A673 (cell line): ENCODE results near the gene SIGLEC10.

Experiments used
- EZH2 ChIP-seq: fragments of 200-600 bp; sonication (generic); IDR thresholded peaks from 2 replicates; pipeline ENCODE4 v1.6.1; 2017; ENCODE audit warnings: borderline replicate concordance, low read depth, mild to moderate bottlenecking, mixed read lengths, antibody characterized with exemption, low read length; ENCODE audit not compliant: poor library complexity, severe bottlenecking
- TF ChIP-seq, protein P1 (sequence below): fragments of 300-800, 200-600 bp; sonication (generic); conservative IDR thresholded peaks from 2 replicates; pipeline ENCODE4 v1.5.1; 2017; ENCODE audit warnings: low read depth, mild to moderate bottlenecking, antibody characterized with exemption, low read length, moderate library complexity, mixed read lengths

DNA sequence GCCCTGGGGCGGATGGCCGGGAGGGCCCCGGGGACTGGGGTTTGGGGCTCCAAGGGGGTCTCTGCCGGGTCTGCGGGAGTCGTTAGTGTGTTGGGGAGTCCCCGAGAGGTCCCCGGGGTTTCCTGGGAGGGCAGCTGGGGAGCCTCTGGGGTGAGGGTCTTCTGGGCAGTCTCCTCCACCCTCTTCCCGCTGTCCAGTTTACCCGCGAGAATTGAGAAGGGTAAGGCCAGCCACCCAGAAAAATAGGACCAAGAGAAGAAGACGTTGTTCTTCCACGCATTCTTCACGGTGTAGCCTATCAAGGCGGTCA is 50.2 kb downstream of the SIGLEC10 start:
- TF ChIP-seq, protein P1, sequence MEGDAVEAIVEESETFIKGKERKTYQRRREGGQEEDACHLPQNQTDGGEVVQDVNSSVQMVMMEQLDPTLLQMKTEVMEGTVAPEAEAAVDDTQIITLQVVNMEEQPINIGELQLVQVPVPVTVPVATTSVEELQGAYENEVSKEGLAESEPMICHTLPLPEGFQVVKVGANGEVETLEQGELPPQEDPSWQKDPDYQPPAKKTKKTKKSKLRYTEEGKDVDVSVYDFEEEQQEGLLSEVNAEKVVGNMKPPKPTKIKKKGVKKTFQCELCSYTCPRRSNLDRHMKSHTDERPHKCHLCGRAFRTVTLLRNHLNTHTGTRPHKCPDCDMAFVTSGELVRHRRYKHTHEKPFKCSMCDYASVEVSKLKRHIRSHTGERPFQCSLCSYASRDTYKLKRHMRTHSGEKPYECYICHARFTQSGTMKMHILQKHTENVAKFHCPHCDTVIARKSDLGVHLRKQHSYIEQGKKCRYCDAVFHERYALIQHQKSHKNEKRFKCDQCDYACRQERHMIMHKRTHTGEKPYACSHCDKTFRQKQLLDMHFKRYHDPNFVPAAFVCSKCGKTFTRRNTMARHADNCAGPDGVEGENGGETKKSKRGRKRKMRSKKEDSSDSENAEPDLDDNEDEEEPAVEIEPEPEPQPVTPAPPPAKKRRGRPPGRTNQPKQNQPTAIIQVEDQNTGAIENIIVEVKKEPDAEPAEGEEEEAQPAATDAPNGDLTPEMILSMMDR, result no peak
- no peak for TF ChIP-seq EZH2
